GM18526 (cell line): ENCODE data around the gene HHEX.

ENCODE experiments used
- POLR2A ChIP-seq: IDR thresholded peaks from 3 replicates; pipeline ENCODE4 v1.6.1; 2011; ENCODE audit not compliant: insufficient read length; ENCODE audit errors: extremely low read depth

HHEX gene

GRCh38 chr10:92712016-92712889, 22.5 kb downstream of the HHEX start:
- TF ChIP-seq POLR2A = no peak

GRCh38 chr10:92714152-92714845, 24.5 kb downstream of the HHEX start:
- no peak for TF ChIP-seq POLR2A

GRCh38 chr10:92714872-92715271, 25.1 kb downstream of the HHEX start:
- no peak for TF ChIP-seq POLR2A

GRCh38 chr10:92719991-92720830, 30.5 kb downstream of the HHEX start:
- no peak for TF ChIP-seq POLR2A

- no peak for TF ChIP-seq POLR2A
Observed at GRCh38 chr10:92720831-92721165, 31.0 kb downstream of the HHEX start.

DNA sequence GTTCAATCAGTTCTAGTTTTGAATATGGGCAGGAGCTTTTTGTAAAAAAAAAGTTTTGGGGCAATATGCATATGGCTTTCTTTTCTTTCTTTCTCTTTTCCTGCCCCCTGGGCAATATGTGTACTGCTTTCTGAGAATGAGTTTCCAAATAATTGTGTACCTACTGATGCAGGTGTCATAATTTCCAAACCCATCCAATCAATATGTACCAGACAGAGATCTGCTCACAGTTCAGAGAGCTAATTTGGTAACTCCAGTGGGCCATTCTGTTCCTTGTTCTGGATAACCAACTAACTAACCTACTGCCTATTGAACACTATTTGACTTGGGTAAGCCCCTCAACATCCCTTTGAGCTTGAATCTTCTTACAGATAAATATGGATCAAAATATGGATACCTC, 32.6 kb downstream of the HHEX start:
- TF ChIP-seq POLR2A = no peak

- no peak for TF ChIP-seq POLR2A
Observed at GRCh38 chr10:92727141-92727540, 37.4 kb downstream of the HHEX start.

DNA sequence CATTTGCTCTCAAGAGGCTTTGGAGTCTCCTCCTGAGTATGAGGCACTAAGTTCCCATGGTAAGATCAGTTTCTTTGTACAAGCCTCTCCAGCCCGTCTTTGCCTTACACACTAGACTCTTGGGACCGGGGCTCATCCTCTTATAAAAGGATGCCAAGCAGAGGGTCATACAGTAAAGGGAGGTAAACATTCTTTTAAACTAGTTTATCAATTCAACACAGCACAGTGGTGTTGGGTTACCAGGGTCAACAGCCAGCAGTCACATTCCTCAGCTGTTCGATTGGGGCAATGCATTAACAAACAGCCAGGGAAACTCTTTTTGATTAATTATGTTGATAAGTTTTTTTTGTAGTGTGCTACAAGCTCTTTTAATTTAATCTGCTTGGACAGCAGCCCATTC, 37.8 kb downstream of the HHEX start:
- no peak for TF ChIP-seq POLR2A

GRCh38 chr10:92729886-92730285, 40.1 kb downstream of the HHEX start:
- TF ChIP-seq POLR2A = no peak

GRCh38 chr10:92732958-92733357, 43.2 kb downstream of the HHEX start:
- TF ChIP-seq POLR2A = no peak

DNA sequence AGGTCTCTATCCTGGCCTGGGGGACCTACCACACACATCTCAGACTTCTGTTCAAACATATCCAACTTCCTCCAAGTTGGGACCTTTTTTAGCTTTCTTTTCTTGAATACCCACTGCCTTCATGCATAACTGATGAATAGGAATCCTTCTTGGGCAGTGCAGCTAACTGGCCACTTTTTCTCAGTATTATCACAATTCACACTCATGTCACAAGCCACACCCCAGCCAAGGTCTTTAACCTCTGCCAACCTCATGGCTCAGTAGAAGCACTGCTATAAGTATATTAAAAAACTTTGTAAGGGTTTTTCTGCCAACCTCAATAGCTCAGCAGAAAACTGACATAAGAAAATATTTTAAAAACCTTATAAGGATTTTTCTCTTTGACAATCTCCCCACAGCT, 44.5 kb downstream of the HHEX start:
- TF ChIP-seq POLR2A = no peak

GRCh38 chr10:92735938-92736337, 46.2 kb downstream of the HHEX start:
- no peak for TF ChIP-seq POLR2A

DNA sequence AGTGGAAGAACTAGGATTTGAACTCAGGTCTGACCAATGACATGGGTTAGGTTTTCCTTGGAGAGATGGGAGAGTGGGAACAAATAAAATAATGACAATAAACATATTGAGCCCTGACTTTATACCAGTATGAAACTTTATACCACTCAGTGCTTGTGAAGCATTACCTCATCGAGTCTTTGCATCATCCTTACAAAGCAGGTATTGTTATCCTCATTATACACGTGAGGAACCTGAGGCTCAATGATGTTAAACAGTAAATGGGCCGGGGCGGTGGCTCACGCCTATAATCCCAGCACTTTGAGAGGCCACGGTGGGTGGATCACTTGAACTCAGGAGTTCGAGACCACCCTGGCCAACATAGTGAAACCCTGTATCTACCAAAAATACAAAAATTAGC, 47.7 kb downstream of the HHEX start:
- no peak for TF ChIP-seq POLR2A

GRCh38 chr10:92740762-92741161, 51.0 kb downstream of the HHEX start:
- TF ChIP-seq POLR2A = no peak

DNA sequence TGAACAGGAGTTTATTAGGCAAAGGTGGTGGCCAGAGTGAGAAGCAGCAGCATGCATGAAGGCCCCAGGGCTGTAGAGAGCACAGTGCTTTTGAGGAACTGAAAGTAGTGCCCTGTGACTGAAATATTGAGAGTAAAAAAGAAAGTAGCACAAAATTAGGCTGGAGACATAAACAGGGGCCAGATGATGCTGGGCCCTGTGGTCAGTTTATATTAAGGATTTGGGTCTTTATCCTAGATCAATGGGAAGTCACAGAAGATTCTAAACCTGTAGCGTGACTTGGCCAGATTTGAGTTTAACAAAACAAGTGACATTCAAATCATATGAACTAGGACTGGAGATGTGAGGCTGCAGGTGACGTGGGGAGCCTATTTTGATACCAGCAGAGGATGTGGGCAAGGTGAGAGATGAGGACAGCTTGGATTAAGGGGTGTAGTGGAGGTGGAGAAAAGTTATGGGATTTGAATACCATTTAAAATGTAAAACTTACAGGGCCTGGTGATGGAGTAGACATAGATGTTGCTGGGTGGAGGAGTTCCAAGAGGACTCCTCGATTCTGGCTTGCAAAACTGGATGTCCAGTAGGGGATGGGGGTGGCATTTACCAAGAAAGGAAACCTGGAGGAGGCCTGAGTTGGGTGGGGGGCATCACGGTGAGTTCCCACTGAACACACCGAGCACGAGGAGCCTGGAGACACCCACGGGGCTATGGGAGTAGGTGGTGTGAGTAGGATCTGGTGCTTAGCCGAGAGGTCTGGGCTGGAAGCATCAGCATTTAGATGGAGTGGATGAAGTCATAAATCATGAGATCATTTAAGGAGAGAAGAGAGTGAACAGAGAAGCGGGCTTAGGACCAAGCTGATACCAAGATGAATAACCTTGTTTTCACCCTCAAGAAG, 52.8 kb downstream of the HHEX start:
- TF ChIP-seq POLR2A = no peak
